GM12874 (cell line): ENCODE results near the gene ZBTB18.

ENCODE experiments used
- TF ChIP-seq, protein P1 (sequence below): IDR thresholded peaks from 2 replicates; pipeline ENCODE4 v1.5.1; 2011; ENCODE audit warnings: low read depth, mild to moderate bottlenecking, control low read depth, low read length, moderate library complexity; ENCODE audit not compliant: insufficient read depth

ZBTB18 gene

DNA sequence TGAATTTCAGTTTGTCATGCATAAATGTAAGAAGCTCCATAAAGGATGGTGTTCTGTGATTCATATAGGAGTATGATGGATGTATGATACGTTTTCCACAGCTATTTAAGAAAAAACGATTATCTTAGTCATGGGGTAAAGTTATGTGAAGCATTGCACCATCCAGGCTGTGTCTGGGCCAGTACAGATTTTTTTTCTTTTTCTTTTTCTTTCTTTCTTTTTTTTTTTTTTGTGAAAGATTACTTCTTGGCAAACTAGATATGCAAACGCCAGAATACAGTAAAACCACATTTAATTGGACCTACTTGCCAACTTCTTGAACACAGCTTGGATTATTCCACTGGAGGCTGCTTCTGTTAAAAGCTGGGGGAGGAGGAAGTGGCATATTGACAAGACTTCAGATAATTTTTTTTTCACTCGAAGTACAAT lies 14.9 kb downstream of the ZBTB18 start:
- TF ChIP-seq, protein P1, sequence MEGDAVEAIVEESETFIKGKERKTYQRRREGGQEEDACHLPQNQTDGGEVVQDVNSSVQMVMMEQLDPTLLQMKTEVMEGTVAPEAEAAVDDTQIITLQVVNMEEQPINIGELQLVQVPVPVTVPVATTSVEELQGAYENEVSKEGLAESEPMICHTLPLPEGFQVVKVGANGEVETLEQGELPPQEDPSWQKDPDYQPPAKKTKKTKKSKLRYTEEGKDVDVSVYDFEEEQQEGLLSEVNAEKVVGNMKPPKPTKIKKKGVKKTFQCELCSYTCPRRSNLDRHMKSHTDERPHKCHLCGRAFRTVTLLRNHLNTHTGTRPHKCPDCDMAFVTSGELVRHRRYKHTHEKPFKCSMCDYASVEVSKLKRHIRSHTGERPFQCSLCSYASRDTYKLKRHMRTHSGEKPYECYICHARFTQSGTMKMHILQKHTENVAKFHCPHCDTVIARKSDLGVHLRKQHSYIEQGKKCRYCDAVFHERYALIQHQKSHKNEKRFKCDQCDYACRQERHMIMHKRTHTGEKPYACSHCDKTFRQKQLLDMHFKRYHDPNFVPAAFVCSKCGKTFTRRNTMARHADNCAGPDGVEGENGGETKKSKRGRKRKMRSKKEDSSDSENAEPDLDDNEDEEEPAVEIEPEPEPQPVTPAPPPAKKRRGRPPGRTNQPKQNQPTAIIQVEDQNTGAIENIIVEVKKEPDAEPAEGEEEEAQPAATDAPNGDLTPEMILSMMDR: no peak

DNA sequence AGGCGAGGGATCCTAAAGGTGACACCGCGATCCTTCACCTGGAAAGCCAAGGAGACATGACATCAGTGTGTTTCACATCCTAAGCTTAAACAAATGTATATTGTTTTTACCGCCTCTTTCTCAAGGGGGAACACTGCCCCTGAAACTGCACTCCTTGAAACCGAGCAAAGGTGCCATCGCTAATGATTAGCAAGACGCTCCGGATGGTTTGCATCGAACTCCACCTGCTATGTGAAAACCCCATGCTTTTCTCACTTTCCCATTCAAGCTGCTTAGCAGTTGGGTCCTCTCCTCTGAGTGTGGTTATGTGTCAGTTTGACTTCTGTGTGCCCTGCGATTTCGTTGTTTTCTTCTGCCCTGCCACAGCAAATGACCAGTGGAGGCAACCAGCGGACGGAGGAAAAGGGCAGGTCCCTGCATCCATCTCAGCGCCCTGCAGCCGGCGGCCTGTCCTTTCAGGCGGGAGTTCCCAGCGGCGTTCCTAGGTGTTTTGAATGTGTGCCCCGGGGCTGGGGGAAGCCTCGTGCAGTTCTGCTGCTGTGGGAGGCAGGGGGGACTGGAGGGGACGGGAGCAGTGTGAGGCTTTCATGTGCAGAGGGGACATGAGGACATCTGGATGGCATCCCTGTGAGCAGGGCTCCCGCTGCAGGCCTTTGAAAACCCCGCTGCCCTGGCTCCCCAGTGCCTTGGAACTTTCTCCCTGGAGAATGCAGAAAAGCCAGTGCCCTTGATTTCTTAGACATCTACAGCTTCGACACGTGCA lies 16.1 kb downstream of the ZBTB18 start:
- TF ChIP-seq, protein P1: no peak

DNA sequence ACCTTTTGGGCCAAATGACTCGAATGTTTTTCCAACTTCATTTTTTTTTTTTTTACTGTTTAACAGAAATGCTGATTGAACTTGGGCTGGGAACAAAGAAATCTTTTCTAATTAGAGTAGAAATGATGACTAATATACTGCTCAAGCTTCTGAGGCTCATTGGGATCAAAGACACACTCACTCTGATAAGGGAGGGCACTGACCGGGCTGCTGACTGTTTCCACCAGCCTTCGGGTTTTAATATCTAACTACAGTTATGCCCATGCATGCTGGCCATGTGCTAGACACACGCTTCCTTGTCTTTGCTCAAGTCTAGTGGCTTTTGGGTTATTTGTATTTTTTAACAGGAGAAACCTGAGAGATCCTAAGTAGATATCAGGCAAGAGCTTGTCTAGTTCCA lies 16.8 kb downstream of the ZBTB18 start:
- TF ChIP-seq, protein P1: no peak

DNA sequence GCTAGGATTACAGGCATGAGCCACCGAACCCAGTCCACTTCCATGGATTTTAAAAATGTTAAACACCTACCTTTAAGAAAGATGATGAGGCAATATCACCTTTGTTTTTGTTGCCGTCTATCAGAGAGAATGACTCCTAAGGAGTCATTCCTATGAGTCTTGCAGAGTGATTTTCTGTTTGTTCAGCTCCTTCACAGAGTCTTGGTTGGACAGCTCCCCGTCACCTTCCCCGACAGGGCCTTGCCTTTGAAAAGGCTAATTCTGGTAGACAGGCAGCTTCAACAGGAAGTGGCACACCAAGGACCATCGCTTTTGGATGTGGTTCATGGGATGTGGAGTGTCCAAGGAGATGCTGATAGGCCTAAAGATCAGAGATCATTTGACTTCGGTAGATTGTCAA lies 17.5 kb downstream of the ZBTB18 start:
- TF ChIP-seq, protein P1: no peak

DNA sequence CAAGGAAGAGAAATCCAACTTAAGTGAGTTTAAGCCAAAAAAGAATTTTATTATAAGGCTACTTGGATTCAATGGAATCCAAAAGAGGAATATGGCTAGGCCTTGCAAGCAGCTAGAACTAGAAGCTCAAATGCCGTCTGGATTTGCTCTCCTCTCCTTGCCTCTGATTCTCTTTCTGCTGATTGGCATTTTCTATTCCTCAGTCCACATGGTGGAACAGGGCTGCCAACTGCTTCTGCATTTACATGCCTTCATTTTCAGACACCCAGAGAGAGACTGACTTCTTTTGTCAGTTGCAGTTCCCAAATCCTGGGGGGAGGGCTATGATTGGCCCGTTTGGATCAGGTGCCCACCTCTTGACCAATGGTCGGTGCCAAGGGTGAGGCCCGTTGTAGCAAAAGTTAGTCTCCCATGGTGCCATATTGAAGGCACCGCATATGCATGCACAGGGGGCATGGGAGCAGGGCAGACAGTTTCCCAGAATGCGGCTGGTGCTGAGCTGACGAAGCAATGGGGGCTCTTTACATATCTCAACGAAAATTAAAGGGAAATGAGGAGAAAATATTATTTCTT lies 18.3 kb downstream of the ZBTB18 start:
- TF ChIP-seq, protein P1: no peak

DNA sequence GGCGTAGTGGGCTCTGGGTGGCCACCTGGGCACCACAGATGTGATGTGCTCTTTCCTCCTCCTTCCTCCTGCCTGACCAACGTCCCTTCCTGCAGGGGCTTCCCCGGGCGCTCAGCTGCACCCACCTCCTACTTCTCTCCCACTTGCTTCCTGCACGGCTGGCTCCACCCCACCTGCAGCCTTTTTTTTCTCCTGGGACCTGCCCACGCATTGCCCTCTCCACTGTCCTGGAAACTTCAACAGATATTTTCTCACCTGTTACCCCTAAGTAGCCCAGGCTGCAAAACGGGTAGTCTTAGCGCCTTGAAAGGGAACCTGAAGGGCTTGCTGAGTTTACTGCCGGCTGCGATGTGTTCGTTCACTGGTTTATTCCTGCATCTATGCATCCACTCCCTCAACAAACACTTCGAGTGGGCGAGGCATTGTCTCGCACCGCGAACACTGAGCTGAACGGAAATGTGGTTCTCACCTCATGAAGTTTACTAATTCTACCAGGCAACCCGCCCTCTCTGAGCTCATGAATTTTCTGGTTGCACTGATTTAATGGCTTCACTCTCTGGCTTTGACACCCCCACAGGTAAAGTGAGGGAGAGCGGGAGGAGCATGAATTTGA lies 23.6 kb downstream of the ZBTB18 start:
- TF ChIP-seq, protein P1: no peak

DNA sequence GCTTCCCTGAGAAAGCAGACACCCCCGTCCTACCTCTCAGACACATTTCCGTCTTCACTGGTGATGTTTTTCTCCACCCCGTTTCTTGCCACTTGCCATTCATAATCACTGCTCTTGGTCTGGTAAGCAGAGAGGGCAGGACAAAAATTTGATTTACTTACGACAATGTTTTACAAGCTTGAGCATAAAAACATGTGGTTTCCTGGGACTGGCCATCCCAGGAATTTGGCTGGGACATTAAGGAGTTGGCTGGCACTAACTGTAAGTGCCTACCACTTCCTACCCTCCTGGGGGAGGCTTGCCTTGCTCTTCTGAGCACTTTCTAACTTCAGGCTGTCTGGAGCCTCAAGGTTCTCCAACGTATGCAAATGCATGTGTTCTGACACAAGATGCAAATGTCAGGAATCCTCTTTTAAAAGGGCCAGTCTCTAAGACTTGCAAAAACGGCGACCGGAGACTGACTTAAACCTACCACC lies 24.2 kb downstream of the ZBTB18 start:
- TF ChIP-seq, protein P1: no peak
